H1 (cell line): ENCODE measurements around the gene GAPDH. TPM values are rescaled to one million over a fixed set of nuclear protein-coding genes. Genes with fewer than 3 reads are reported as not detected.

Source experiments
- CREB1 ChIP-seq: IDR thresholded peaks from 2 replicates; pipeline ENCODE4 v1.6.1; 2012; ENCODE audit warnings: inconsistent platforms
- CTCF ChIP-seq, 3 experiments: IDR thresholded peaks; 1 replicate in 2 of 3; 2 replicates in 1 of 3; pipeline versions ENCODE4 v1.5.1 to v1.6.1; 2011; ENCODE audit warnings: low read length in 3 of 3, mild to moderate bottlenecking in 3 of 3, inconsistent platforms in 2 of 3, low read depth in 1 of 3, moderate library complexity in 1 of 3; ENCODE audit not compliant: insufficient read depth in 1 of 3; ENCODE audit errors: control extremely low read depth in 1 of 3
- RAD21 ChIP-seq, 2 experiments: IDR thresholded peaks in 1 of 2; conservative IDR thresholded peaks in 1 of 2; 2 replicates each; pipeline ENCODE4 v1.6.1; 2011; ENCODE audit warnings: low read depth in 2 of 2, low read length in 2 of 2, improper control_type of control experiment in 1 of 2, inconsistent platforms in 1 of 2, mild to moderate bottlenecking in 1 of 2, moderate library complexity in 1 of 2
- SP1 ChIP-seq: IDR thresholded peaks from 2 replicates; pipeline ENCODE4 v1.6.1; 2011; ENCODE audit warnings: low read depth, low read length
- SP4 ChIP-seq: IDR thresholded peaks from 2 replicates; pipeline ENCODE4 v1.6.1; 2012; ENCODE audit warnings: low read length, inconsistent platforms
- polyA plus RNA-seq, 7 experiments: library from polyadenylated mRNA; depleted of rRNA in 3 of 7; stranded (reverse) in 5 of 7; unstranded in 2 of 7; fragments of >200 nt in 5 of 7; fragments of 200-250 nt in 2 of 7; gene quantifications; 1 replicate in 5 of 7; 2 replicates in 1 of 7; 4 replicates in 1 of 7; pipeline versions ENCODE4 v1.2.1 to v1.2.3, GENCODE V29; 2011 to 2013; ENCODE audit warnings: missing spikeins in 2 of 7, mixed read lengths in 2 of 7
- total RNA-seq: library from RNA; stranded (reverse); fragmentation: NEBNext Ultra II Directional; extraction: Animal tissue kit (Norgen Biotek cat#: 25700); gene quantifications from 2 replicates; pipeline ENCODE4 v1.2.1, GENCODE V29; 2021

GAPDH gene
- total and polyA plus RNA-seq, 2 of the 8 experiments (the other 6 are each of a cell fraction or from before 2014, with no cell fraction given) = 5,175 to 15,878 TPM

DNA sequence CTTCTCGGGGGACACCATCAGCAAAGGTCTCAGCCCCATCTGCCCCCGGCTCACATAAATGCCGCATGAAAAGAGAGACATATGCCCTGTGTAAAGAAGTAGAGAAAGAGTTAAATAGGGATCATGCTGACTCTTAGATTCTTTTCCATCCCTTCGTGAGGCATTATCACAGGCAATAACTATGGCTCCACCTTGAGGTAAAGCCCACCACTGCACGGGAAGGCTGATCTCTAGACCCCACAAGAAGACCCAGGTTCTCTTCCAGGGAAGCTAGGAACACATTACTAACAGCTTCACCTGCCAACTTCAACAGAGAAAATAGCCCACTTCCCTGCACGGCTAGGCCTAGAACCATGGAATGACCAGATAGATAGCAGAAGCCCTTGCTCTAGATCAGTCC lies 47.9 kb downstream of the GAPDH start (continued):
- TF ChIP-seq CTCF (IDR thresholded peaks at IDR 0.05; ENCODE audit: control extremely low read depth in 1 of 3, insufficient read depth in 1 of 3, low read depth in 1 of 3, low read length in 3 of 3) (peak in 2 of 3 experiments; percentile 37 to 55; a peak in 3 of 4 replicates), SP4 (no peak), SP1 (no peak), RAD21 (IDR thresholded peaks at IDR 0.05 in 1 of 2, conservative IDR thresholded peaks at IDR 0.05 in 1 of 2; ENCODE audit: low read depth in 2 of 2, low read length in 2 of 2) (peak in 1 of 2 experiments; percentile 13; a peak in 1 of 4 replicates), CREB1 (no peak)
